Gastrocnemius medialis (tissue), 4 donors: ENCODE data around the gene MEGF11.

Experiments
- CTCF ChIP-seq, 5 experiments: fragments of 450-650 bp in 3 of 5; fragments of 200-600 bp in 2 of 5; sonication (generic) in 2 of 5; IDR thresholded peaks in 4 of 5; conservative IDR thresholded peaks in 1 of 5; 1 replicate in 4 of 5; 2 replicates in 1 of 5; pipeline ENCODE4 v1.5.1; 2016 to 2019; ENCODE audit warnings: antibody characterized with exemption in 5 of 5, mild to moderate bottlenecking in 3 of 5, moderate library complexity in 3 of 5
- POLR2A ChIP-seq, 2 donors: fragments of 450-650 bp; IDR thresholded peaks; one replicate each; pipeline ENCODE4 v1.6.1; 2017; ENCODE audit warnings: antibody characterized with exemption in 2 of 2, mild to moderate bottlenecking in 2 of 2, moderate library complexity in 2 of 2

GRCh38 chr15:66231394-66232266 is 21.9 kb downstream of the MEGF11 start:
- TF ChIP-seq CTCF (IDR thresholded peaks at IDR 0.05 in 4 of 5, conservative IDR thresholded peaks at IDR 0.05 in 1 of 5) (no peak), POLR2A (IDR thresholded peaks at IDR 0.05) (no peak)
